B cell (primary cell): ENCODE measurements around the gene PALLD. TPM values are rescaled to one million over a fixed set of nuclear protein-coding genes. Genes with fewer than 3 reads are reported as not detected.

Source experiments
- ATAC-seq: fragments of 200-7000 bp; cut with Tn5 transposase; one replicate; pipeline ENCODE4 v1.10.0; 2021; ENCODE audit warnings: low read depth, mild to moderate bottlenecking, moderate number of reproducible peaks, moderate library complexity
- CTCF ChIA-PET: fragments of 350-600 bp; sonication (Branson Sonifier 250); formaldehyde crosslinking; loops from one replicate; lab custom pipeline; 2021; ENCODE audit warnings: antibody characterized with exemption, inconsistent platforms; lab: Charles Lee
- POLR2A ChIA-PET: fragments of 350-600 bp; sonication (Branson Sonifier 250); formaldehyde crosslinking; loops from one replicate; lab custom pipeline; 2021; ENCODE audit warnings: antibody characterized with exemption; lab: Charles Lee
- DNase-seq: peaks from one replicate; pipeline ENCODE4 v3.0.0; 2013
- H2AFZ ChIP-seq: 2 replicates; pipeline ENCODE4 v1.6.1; 2012; ENCODE audit warnings: mild to moderate bottlenecking, low read depth, low read length; ENCODE audit not compliant: insufficient read depth, poor library complexity, severe bottlenecking
- H3K27ac ChIP-seq, 2 donors: 1 replicate in 1 of 2; 2 replicates in 1 of 2; pipeline ENCODE4 v1.5.1; 2012 to 2013; ENCODE audit warnings: low read length in 2 of 2, mild to moderate bottlenecking in 2 of 2, moderate library complexity in 1 of 2
- H3K27me3 ChIP-seq, 4 experiments: fragments of 200-600 bp in 1 of 4; sonication (generic) in 1 of 4; replicated peaks in 1 of 4; 1 replicate in 2 of 4; 2 replicates in 2 of 4; pipeline versions ENCODE4 v1.6.1 to v1.7.0; 2013 to 2016; ENCODE audit warnings: low read length in 3 of 4, mild to moderate bottlenecking in 2 of 4, mixed read lengths in 1 of 4, moderate library complexity in 1 of 4; ENCODE audit not compliant: insufficient read depth in 4 of 4, control insufficient read depth in 3 of 4; ENCODE audit errors: control extremely low read depth in 1 of 4
- H3K36me3 ChIP-seq, 2 experiments: replicated peaks in 1 of 2; 1 replicate in 1 of 2; 2 replicates in 1 of 2; pipeline versions ENCODE4 v1.6.1 to v1.7.1; 2013; ENCODE audit warnings: low read length in 1 of 2; ENCODE audit not compliant: insufficient read depth in 2 of 2, control insufficient read depth in 1 of 2; ENCODE audit errors: control extremely low read depth in 1 of 2, extremely low read depth in 1 of 2
- H3K4me1 ChIP-seq, 2 donors: fragments of 200-600 bp in 1 of 2; sonication (generic) in 1 of 2; 1 replicate in 1 of 2; 2 replicates in 1 of 2; pipeline versions ENCODE4 v1.5.1 to v1.6.1; 2013 to 2017; ENCODE audit warnings: low read length in 2 of 2; ENCODE audit not compliant: control insufficient read depth in 2 of 2, insufficient read depth in 2 of 2
- H3K4me2 ChIP-seq: replicated peaks from 2 replicates; pipeline ENCODE3; 2012; ENCODE audit warnings: mild to moderate bottlenecking, low read depth, low read length; ENCODE audit not compliant: poor library complexity, severe bottlenecking
- H3K4me3 ChIP-seq, 5 experiments: fragments of 200-600 bp in 1 of 5; sonication (generic) in 1 of 5; 1 replicate in 3 of 5; 2 replicates in 2 of 5; pipeline versions ENCODE4 v1.5.1 to v1.7.0; 2011 to 2016; ENCODE audit warnings: low read length in 4 of 5, mild to moderate bottlenecking in 4 of 5, low read depth in 2 of 5, control low read depth in 1 of 5, moderate library complexity in 1 of 5; ENCODE audit not compliant: insufficient read depth in 1 of 5; ENCODE audit errors: control extremely low read depth in 1 of 5, extremely low read depth in 1 of 5
- H3K79me2 ChIP-seq: fragments of 200-600 bp; sonication (generic); one replicate; pipeline ENCODE4 v1.6.0; 2016; ENCODE audit warnings: low read length; ENCODE audit not compliant: control insufficient read depth, insufficient read depth
- H3K9ac ChIP-seq: fragments of 200-600 bp; sonication (generic); 2 replicates; pipeline ENCODE4 v1.6.1; 2017; ENCODE audit warnings: mild to moderate bottlenecking, low read length, moderate library complexity
- H3K9me3 ChIP-seq, 3 donors: one replicate each; pipeline versions ENCODE4 v1.6.1 to v1.7.1; 2013; ENCODE audit warnings: low read length in 2 of 3; ENCODE audit not compliant: control insufficient read depth in 2 of 3, insufficient read depth in 1 of 3; ENCODE audit errors: control extremely low read depth in 1 of 3
- H4K20me1 ChIP-seq: 2 replicates; pipeline ENCODE4 v1.6.0; 2012; ENCODE audit warnings: mild to moderate bottlenecking, low read length; ENCODE audit not compliant: insufficient read depth, control insufficient read depth, poor library complexity, severe bottlenecking
- H3K27ac Mint-ChIP-seq: one replicate; pipeline ENCODE4 v1.8.0; 2021; ENCODE audit warnings: mixed read lengths
- H3K27me3 Mint-ChIP-seq: one replicate; pipeline ENCODE4 v1.8.0; 2021; ENCODE audit warnings: mixed read lengths
- H3K4me1 Mint-ChIP-seq: one replicate; pipeline ENCODE4 v1.8.0; 2021; ENCODE audit warnings: mixed read lengths
- H3K4me3 Mint-ChIP-seq: one replicate; pipeline ENCODE4 v1.8.0; 2021; ENCODE audit warnings: mixed read lengths
- H3K9me3 Mint-ChIP-seq: one replicate; pipeline ENCODE4 v1.8.0; 2022; ENCODE audit warnings: mixed read lengths; ENCODE audit not compliant: insufficient read depth
- CTCF ChIP-seq: fragments of 200-600 bp; IDR thresholded peaks from one replicate; pipeline ENCODE4 v1.8.0; 2022; ENCODE audit warnings: antibody characterized with exemption, mild to moderate bottlenecking
- EZH2 ChIP-seq: IDR thresholded peaks from 2 replicates; pipeline ENCODE4 v1.6.1; 2012; ENCODE audit warnings: borderline replicate concordance, low read depth, mild to moderate bottlenecking, moderate library complexity, low read length; ENCODE audit not compliant: insufficient read depth, poor library complexity, severe bottlenecking
- WGBS: methylation state at CpG from one replicate; pipeline ENCODE4 v1.1.5; 2013; ENCODE audit warnings: missing lambda C conversion rate; ENCODE audit not compliant: insufficient coverage; 5-methylcytosine and 5-hydroxymethylcytosine counted together
- intact Hi-C: fragments of 100-400 bp; cut with micrococcal nuclease; formaldehyde crosslinking; loops from one replicate; pipeline ENCODE4 v1.10.0; 2022
- polyA plus RNA-seq: library from polyadenylated mRNA; depleted of rRNA; stranded (reverse); fragments of >200 nt; gene quantifications from 2 replicates; pipeline ENCODE4 v1.2.3, GENCODE V29; 2012
- total RNA-seq, 2 donors: library from RNA; stranded (reverse); fragments of 120-200 nt in 1 of 2; gene quantifications; 1 replicate in 1 of 2; 2 replicates in 1 of 2; pipeline versions ENCODE4 v1.2.3 to v1.2.4, GENCODE V29; 2013 to 2022

The PALLD gene
- total and polyA plus RNA-seq, 2 donors (not counting 1 experiment from before 2014, with no cell fraction given), result 0.63 to 0.71 TPM

GRCh38 chr4:168711197-168712140 lies 214.6 kb downstream of the PALLD start:
- H3K27ac ChIP-seq, result no peak overlapping the region
- H3K4me3 Mint-ChIP-seq, result no peak overlapping the region
- CTCF ChIA-PET, result no interaction called here
- peaks cover 11% of the 10 kb centered on the region for H3K4me1 Mint-ChIP-seq
- peaks cover 4 to 10% of the 10 kb centered on the region in 2 donors for H3K4me1 ChIP-seq
- H3K4me3 ChIP-seq, result no peak overlapping the region
- H3K27ac Mint-ChIP-seq, result no peak overlapping the region
- H4K20me1 ChIP-seq, result no peaks in the 10 kb centered on the region
- H3K4me2 ChIP-seq, result no peak overlapping the region
- POLR2A ChIA-PET, result no interaction called here
- H3K27me3 ChIP-seq, result no peaks in the 10 kb centered on the region
- H3K36me3 ChIP-seq, result no peaks in the 10 kb centered on the region
- no peaks in the 10 kb centered on the region for H3K9me3 Mint-ChIP-seq
- no peaks in the 10 kb centered on the region for H3K9me3 ChIP-seq
- no peaks in the 10 kb centered on the region for H3K79me2 ChIP-seq
- no peak for TF ChIP-seq EZH2
- 45% methylated on average over 6 of the region's 11 CpGs for WGBS
- H2AFZ ChIP-seq, result peak overlapping the region; percentile 5
- intact Hi-C loops, result no loop called here
- no peak for DNase-seq
- H3K9ac ChIP-seq, result no peak overlapping the region
- ATAC-seq, result no peak
- no peaks in the 10 kb centered on the region for H3K27me3 Mint-ChIP-seq

DNA sequence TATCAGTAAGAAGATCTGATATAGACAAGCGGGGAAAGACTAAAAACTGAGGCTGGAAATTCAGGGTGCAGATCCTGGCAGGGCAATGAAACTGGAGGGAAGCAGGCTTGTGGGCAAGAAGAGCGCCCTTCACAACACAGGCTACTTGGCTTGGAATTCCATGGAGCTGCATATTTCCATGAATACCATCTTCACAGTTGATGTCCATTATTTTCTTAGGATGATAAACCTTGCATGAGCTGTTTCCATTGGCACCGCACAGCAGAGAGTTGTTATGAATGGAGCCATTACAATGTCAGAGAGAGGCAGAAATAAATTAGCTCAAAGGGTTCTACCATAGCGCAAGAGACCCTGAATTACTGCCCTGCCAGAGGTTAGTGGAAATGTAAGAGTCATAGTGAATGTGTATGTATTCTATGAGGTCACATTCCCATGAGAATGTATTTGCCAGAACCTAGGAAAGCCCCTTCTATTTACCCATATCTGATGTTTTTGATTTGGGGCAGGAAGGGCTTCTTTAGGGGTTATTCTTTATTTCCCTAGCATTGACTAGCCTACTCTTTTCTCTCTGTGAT lies 215.6 kb downstream of the PALLD start:
- H3K9me3 Mint-ChIP-seq, result no peaks in the 10 kb centered on the region

More for the DNA sequence above, 215.6 kb downstream of the PALLD start:
- no peaks in the 10 kb centered on the region for H3K9me3 ChIP-seq
- no peak for DNase-seq
- peaks cover 11% of the 10 kb centered on the region for H3K4me1 Mint-ChIP-seq
- TF ChIP-seq EZH2 (no peak), CTCF (no peak)
- no peaks in the 10 kb centered on the region for H3K79me2 ChIP-seq
- ChIA-PET CTCF (no interaction called here), POLR2A (no interaction called here)
- no peaks in the 10 kb centered on the region for H3K36me3 ChIP-seq
- peaks cover 4 to 10% of the 10 kb centered on the region in 2 donors for H3K4me1 ChIP-seq
- intact Hi-C loops, result no loop called here
- H4K20me1 ChIP-seq, result no peaks in the 10 kb centered on the region
- H3K27ac ChIP-seq, result no peak overlapping the region
- 92% methylated on average over 2 of the region's 4 CpGs for WGBS
- no peak overlapping the region for H2AFZ ChIP-seq
- no peaks in the 10 kb centered on the region for H3K27me3 ChIP-seq
- no peak overlapping the region for H3K27ac Mint-ChIP-seq
- no peak overlapping the region for H3K4me3 Mint-ChIP-seq
- no peak overlapping the region for H3K9ac ChIP-seq
- no peak overlapping the region for H3K4me2 ChIP-seq
- ATAC-seq, result no peak
- no peaks in the 10 kb centered on the region for H3K27me3 Mint-ChIP-seq
- H3K4me3 ChIP-seq, result no peak overlapping the region
